ENCODE measurements around the gene SLC39A11. TPM values are rescaled to one million over a fixed set of nuclear protein-coding genes. Genes with fewer than 3 reads are reported as not detected.

SLC39A11 gene
- total RNA-seq, 1 experiment from 2014 or later, result 15.2 TPM

DNA sequence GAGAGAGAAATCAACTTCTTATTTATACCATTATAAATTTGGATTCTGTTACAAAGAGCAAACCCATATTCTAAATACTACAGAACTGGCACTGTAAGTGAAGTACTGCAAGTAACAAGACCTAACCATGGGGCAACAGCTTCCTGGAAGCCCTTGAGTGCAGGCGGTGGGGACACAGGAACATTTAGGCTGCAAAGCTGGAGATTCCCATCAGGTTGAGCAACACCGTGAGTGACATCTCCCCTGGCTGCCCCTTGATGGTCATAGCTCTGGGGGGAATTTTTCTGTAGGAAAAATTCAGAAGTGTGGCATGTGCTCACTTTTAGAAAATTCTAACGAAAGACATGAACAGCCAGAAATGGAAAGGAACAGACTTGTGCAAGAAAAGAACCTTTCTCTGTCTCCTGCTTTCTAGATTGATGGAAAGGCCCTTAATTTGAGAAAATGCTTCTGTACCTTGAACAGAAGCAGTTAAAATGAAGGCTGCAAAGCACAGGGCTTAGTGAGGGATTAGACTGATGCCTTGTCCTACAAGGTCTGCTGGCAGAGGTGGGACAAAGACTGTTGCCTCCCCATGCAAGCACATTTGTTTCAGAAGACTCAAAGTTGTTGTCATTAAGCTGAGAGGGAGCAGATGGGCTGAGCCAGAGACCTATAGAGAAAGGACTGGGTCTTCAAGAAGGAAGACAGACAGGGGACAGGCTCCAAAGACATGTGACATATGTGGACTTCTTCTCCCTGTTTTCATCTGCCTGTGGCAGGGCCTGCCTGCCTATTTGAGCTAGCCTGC lies 380.8 kb downstream of the SLC39A11 start:
- no peak overlapping the region for H4K8ac ChIP-seq (replicated peaks; ENCODE audit: insufficient read length, low read depth, low read length)
- no peak overlapping the region for H2BK5ac ChIP-seq (ENCODE audit: insufficient read length, low read length)
- peaks cover 4 to 5% of the 10 kb centered on the region in 2 experiments; a peak in 4 of 5 replicates for H3K9me3 Mint-ChIP-seq
- WGBS (ENCODE audit: extremely low coverage, insufficient read length, low lambda C conversion rate), result no CpG with 5 or more reads among the region's 3 CpGs
- H2BK20ac ChIP-seq (ENCODE audit: low read depth, low read length, poor library complexity, severe bottlenecking), result no peak overlapping the region
- no peak overlapping the region for H2AK5ac ChIP-seq (ENCODE audit: insufficient read length, low read length)
- no peaks in the 10 kb centered on the region for H3K79me2 ChIP-seq (ENCODE audit: insufficient read depth, low read length)
- no peaks in the 10 kb centered on the region for H3K79me1 ChIP-seq (ENCODE audit: insufficient read depth, low read depth, low read length, poor library complexity, severe bottlenecking)
- H2BK12ac ChIP-seq (ENCODE audit: insufficient read length, low read depth, low read length), result no peak overlapping the region
- no peak overlapping the region for H3K56ac ChIP-seq (ENCODE audit: insufficient read length, low read depth, low read length)
- no peak overlapping the region for H2BK120ac ChIP-seq (ENCODE audit: low read depth, low read length, poor library complexity, severe bottlenecking)
- no peak overlapping the region for H3K27ac Mint-ChIP-seq
- no peak overlapping the region for H3K4ac ChIP-seq (ENCODE audit: low read depth, low read length)
- H2BK15ac ChIP-seq (ENCODE audit: low read depth, low read length), result no peak overlapping the region
- H3K18ac ChIP-seq (ENCODE audit: insufficient read length, low read depth, low read length), result no peak overlapping the region
- no peaks in the 10 kb centered on the region for H3K4me1 ChIP-seq (ENCODE audit: insufficient read depth, low read length)
- TF ChIP-seq, protein P1, sequence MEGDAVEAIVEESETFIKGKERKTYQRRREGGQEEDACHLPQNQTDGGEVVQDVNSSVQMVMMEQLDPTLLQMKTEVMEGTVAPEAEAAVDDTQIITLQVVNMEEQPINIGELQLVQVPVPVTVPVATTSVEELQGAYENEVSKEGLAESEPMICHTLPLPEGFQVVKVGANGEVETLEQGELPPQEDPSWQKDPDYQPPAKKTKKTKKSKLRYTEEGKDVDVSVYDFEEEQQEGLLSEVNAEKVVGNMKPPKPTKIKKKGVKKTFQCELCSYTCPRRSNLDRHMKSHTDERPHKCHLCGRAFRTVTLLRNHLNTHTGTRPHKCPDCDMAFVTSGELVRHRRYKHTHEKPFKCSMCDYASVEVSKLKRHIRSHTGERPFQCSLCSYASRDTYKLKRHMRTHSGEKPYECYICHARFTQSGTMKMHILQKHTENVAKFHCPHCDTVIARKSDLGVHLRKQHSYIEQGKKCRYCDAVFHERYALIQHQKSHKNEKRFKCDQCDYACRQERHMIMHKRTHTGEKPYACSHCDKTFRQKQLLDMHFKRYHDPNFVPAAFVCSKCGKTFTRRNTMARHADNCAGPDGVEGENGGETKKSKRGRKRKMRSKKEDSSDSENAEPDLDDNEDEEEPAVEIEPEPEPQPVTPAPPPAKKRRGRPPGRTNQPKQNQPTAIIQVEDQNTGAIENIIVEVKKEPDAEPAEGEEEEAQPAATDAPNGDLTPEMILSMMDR (conservative IDR thresholded peaks at IDR 0.05), result no peak
- no peak overlapping the region for H3T11ph ChIP-seq (ENCODE audit: low read length)
- H3K23ac ChIP-seq (ENCODE audit: insufficient read length, low read depth, low read length), result no peak overlapping the region
- H3K36me3 Mint-ChIP-seq (ENCODE audit: insufficient read depth in 1 of 3, low read depth in 3 of 3), result peaks cover 0 to 7% (median 6%) of the 10 kb centered on the region in 3 experiments; a peak in 4 of 7 replicates
- no peak overlapping the region for H4K5ac ChIP-seq (ENCODE audit: insufficient read length, low read depth, low read length)
- H2AFZ ChIP-seq (ENCODE audit: low read length), result no peak overlapping the region
- no peak overlapping the region for H3K4me2 ChIP-seq (ENCODE audit: insufficient read depth, insufficient read length, low read length)
- H3K9me3 ChIP-seq (ENCODE audit: control insufficient read depth, low read depth, low read length), result no peaks in the 10 kb centered on the region
- H3K27me3 ChIP-seq (ENCODE audit: insufficient read depth, low read length), result no peaks in the 10 kb centered on the region; the same call in 1 of the 2 replicates
- peaks cover 3 to 4% of the 10 kb centered on the region in 2 experiments; a peak in 1 of 4 replicates for H3K4me1 Mint-ChIP-seq
- no peak overlapping the region for H3K4me3 Mint-ChIP-seq
- no peak overlapping the region for H4K91ac ChIP-seq (ENCODE audit: insufficient read length, low read depth, low read length)
- no peaks in the 10 kb centered on the region for H4K20me1 ChIP-seq (ENCODE audit: control insufficient read depth, insufficient read depth, insufficient read length)
- H3K27me3 Mint-ChIP-seq (ENCODE audit: low read depth), result no peaks in the 10 kb centered on the region; the same call in 1 of the 2 replicates
- no peaks in the 10 kb centered on the region for H3K23me2 ChIP-seq (ENCODE audit: insufficient read length, low read depth, low read length, poor library complexity, severe bottlenecking)
- H3K9ac ChIP-seq (ENCODE audit: extremely low read depth, insufficient read length, low read length), result no peak overlapping the region
- H3K14ac ChIP-seq (ENCODE audit: insufficient read depth, low read length), result no peak overlapping the region
- no peak for DNase-seq
- H3K27ac ChIP-seq (ENCODE audit: insufficient read length, low read depth, low read length), result no peak overlapping the region
